Measurements from ENCODE around the gene UNC13B. TPM values are rescaled to one million over a fixed set of nuclear protein-coding genes. Genes with fewer than 3 reads are reported as not detected.
"Not testable (repeated sequence)": the region's sequence is repeated elsewhere in the genome, so short reads cannot be mapped to it uniquely, and the experiment has no call there.

The UNC13B gene
- total RNA-seq, 3 donors from 2014 or later: 1.6 to 2.8 (median 2.0) TPM

- no peaks in the 10 kb centered on the region for H3K36me3 Mint-ChIP-seq (ENCODE audit: insufficient read depth)
- H3K27me3 Mint-ChIP-seq (ENCODE audit: low read depth): no peaks in the 10 kb centered on the region
- no peak for ATAC-seq
- H3K4me3 Mint-ChIP-seq: no peak overlapping the region
- no peaks in the 10 kb centered on the region for H3K4me1 Mint-ChIP-seq (ENCODE audit: low read depth)
- H3K9me3 Mint-ChIP-seq: no peaks in the 10 kb centered on the region
- DNase-seq: no peak
These were observed 237.0 kb downstream of the UNC13B start for GRCh38 chr9:35398651-35399335.

- DNase-seq: no peak
- Mint-ChIP-seq H3K36me3 (ENCODE audit: insufficient read depth) (no peaks in the 10 kb centered on the region), H3K4me1 (ENCODE audit: low read depth) (no peaks in the 10 kb centered on the region), H3K9me3 (no peaks in the 10 kb centered on the region), H3K27me3 (ENCODE audit: low read depth) (peaks cover 17% of the 10 kb centered on the region), H3K4me3 (no peak overlapping the region)
- ATAC-seq: no peak
These were observed 243.1 kb downstream of the UNC13B start for GRCh38 chr9:35404865-35405264.

DNA sequence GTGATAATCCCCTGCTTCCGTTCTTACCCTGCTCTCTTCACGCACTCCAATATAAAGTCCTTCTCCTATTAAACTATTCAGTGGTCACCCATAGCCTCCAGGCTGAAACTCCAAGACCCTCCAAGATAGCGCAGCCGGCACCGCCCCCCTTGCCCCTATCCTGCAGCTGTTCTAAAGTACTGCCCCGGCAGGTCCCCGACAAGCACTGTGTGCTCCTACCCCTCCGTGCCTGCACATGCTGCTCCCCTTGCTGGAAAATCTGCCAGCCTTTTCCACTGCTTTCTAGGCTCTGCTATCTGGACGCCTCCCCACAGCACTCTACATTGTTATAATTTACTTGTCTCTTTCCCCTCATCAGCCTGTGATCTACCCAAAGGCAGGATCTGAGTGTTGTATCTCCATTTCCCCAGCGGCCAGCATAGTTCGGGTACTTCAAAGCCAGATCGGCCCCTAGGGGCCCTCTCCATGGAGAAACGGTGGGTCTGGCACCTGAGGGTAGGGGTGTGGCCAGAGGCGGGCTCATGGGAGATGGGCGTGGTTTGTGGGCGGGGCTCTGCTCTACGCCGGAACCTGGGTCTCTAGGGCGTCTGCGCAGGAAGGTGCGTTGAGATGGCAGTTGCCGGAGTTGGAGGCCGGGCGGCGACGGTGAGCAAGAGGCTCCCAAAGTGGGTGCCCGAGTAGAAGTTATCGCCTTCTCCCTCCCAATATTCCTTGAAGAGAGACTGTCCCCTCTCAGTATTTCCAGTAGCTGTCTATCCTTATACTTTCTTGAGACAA, 244.6 kb downstream of the UNC13B start:
- ATAC-seq (peak; percentile 65 to 74), DNase-seq (peak; percentile 19)
- peaks cover 17% of the 10 kb centered on the region for H3K27me3 Mint-ChIP-seq (ENCODE audit: low read depth)
- H3K36me3 Mint-ChIP-seq (ENCODE audit: insufficient read depth): no peaks in the 10 kb centered on the region
- no peak overlapping the region for H3K4me3 Mint-ChIP-seq
- H3K4me1 Mint-ChIP-seq (ENCODE audit: low read depth): no peaks in the 10 kb centered on the region
- no peaks in the 10 kb centered on the region for H3K9me3 Mint-ChIP-seq

- H3K36me3 Mint-ChIP-seq (ENCODE audit: insufficient read depth): no peaks in the 10 kb centered on the region
- no peaks in the 10 kb centered on the region for H3K4me1 Mint-ChIP-seq (ENCODE audit: low read depth)
- no peak overlapping the region for H3K4me3 Mint-ChIP-seq
- no peak for DNase-seq
- H3K9me3 Mint-ChIP-seq: no peaks in the 10 kb centered on the region
- H3K27me3 Mint-ChIP-seq (ENCODE audit: low read depth): peaks cover 24% of the 10 kb centered on the region
- no peak for ATAC-seq
These were observed 246.0 kb downstream of the UNC13B start for GRCh38 chr9:35407846-35408245.

DNA sequence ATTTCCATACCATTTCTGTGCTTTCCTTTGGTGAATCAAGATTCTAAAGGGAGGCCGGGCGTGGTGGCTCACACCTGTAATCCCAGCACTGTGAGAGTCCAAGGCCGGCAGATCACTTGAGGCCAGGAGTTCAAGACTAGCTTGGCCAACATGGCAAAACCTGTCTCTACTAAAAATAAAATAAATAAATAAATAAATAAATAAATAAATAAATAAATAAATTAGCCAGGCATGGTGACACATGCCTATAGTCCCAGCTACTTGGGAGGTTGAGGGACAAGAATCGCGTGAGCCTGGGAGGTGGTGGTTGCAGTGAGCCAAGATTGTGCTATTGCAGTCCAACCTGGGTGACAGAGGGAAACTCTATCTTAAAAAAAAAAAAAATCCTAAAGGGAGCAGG, 247.6 kb downstream of the UNC13B start:
- not testable (repeated sequence) for H3K4me1 Mint-ChIP-seq (ENCODE audit: low read depth); DNase-seq; H3K36me3 Mint-ChIP-seq (ENCODE audit: insufficient read depth); H3K4me3 Mint-ChIP-seq; ATAC-seq; H3K9me3 Mint-ChIP-seq
- H3K27me3 Mint-ChIP-seq (ENCODE audit: low read depth): peaks cover 32% of the 10 kb centered on the region

DNA sequence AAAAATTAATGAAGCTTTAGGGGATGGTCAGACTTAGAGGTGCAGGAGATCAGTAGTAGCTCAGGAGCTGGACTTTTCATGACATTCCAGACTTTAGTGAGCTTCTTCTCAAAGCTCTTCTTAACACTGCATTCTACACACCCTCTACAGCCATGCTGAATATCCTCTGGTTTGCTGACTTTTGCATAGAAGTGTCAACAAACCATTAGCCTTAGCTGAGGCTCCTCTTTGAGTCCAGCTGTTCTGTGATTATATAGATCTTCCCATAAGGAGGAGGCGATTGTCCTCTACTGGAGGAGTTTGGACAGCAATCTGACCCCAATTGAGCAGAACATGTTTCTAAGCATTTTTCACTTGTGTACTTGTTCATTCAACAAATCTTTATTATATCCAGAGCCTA, 253.1 kb downstream of the UNC13B start:
- Mint-ChIP-seq H3K9me3 (no peaks in the 10 kb centered on the region), H3K4me1 (ENCODE audit: low read depth) (no peaks in the 10 kb centered on the region), H3K4me3 (no peak overlapping the region), H3K36me3 (ENCODE audit: insufficient read depth) (no peaks in the 10 kb centered on the region), H3K27me3 (ENCODE audit: low read depth) (peaks cover 48% of the 10 kb centered on the region)
- ATAC-seq (no peak), DNase-seq (no peak)

DNA sequence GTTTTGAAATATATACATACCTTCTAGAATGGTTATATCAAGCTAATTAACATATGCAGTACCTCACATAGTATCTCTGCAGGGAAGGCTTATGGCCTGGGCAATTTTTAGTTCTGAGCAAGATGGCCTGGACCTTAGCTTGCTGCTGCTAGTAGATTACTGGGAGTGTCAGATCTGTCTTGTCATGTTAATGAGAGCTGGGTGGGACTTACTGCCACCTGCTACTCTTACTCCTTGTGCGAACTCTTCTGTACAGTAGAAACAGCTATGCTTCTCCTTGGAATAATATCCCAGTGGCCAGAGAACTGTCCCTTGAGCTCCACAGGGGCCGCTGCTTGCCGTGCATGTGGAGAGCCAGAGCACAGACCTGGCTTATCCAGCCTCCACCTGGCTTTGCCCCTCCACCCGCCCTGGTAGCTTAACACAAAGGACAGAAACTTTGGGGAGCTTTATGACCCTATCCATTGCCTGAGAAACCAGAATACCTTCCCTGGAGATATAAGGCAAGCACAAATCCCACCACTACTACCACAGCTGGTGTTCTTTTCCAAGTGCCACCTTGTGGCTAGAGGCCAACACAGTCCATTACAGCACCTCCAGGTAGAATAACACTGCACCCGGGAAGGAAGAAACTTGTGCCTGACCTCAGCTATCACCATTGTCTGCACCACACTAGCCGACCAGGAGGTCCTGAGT, 253.7 kb downstream of the UNC13B start:
- no peak for ATAC-seq
- no peak for DNase-seq
- Mint-ChIP-seq H3K4me3 (no peak overlapping the region), H3K9me3 (no peaks in the 10 kb centered on the region), H3K27me3 (ENCODE audit: low read depth) (peaks cover 53% of the 10 kb centered on the region), H3K36me3 (ENCODE audit: insufficient read depth) (no peaks in the 10 kb centered on the region), H3K4me1 (ENCODE audit: low read depth) (no peaks in the 10 kb centered on the region)

GRCh38 chr9:35416098-35416427, 254.3 kb downstream of the UNC13B start:
- Mint-ChIP-seq H3K36me3 (ENCODE audit: insufficient read depth) (no peaks in the 10 kb centered on the region), H3K4me1 (ENCODE audit: low read depth) (no peaks in the 10 kb centered on the region), H3K4me3 (no peak overlapping the region), H3K9me3 (no peaks in the 10 kb centered on the region), H3K27me3 (ENCODE audit: low read depth) (peaks cover 53% of the 10 kb centered on the region)
- ATAC-seq (no peak), DNase-seq (no peak)

DNA sequence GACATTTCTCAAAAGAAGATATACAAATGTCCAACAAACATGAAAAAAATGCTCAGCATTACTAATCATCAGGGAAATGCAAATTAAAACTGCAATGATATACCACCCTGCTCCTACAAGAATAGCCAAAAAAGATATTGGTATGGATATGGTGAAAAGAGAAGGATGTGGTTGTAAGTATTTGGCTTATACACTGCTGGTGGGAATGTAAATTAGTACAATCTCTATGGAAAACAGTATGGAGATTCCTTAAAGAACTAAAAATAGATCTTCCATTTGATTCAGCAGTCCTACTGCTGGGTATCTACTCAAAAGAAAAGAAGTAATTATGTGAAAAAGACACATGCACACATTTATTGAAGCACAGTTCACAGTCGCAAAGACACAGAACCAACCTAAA, 260.5 kb downstream of the UNC13B start:
- Mint-ChIP-seq H3K9me3 (no peaks in the 10 kb centered on the region), H3K27me3 (ENCODE audit: low read depth) (peaks cover 34% of the 10 kb centered on the region), H3K36me3 (ENCODE audit: insufficient read depth) (no peaks in the 10 kb centered on the region), H3K4me1 (ENCODE audit: low read depth) (no peaks in the 10 kb centered on the region), H3K4me3 (no peak overlapping the region)
- no peak for DNase-seq
- no peak for ATAC-seq

- no peak for ATAC-seq
- DNase-seq: no peak
- no peaks in the 10 kb centered on the region for H3K4me1 Mint-ChIP-seq (ENCODE audit: low read depth)
- no peaks in the 10 kb centered on the region for H3K9me3 Mint-ChIP-seq
- no peak overlapping the region for H3K4me3 Mint-ChIP-seq
- H3K27me3 Mint-ChIP-seq (ENCODE audit: low read depth): peaks cover 33% of the 10 kb centered on the region
- no peaks in the 10 kb centered on the region for H3K36me3 Mint-ChIP-seq (ENCODE audit: insufficient read depth)
These were observed 260.9 kb downstream of the UNC13B start for GRCh38 chr9:35422753-35423152.

DNA sequence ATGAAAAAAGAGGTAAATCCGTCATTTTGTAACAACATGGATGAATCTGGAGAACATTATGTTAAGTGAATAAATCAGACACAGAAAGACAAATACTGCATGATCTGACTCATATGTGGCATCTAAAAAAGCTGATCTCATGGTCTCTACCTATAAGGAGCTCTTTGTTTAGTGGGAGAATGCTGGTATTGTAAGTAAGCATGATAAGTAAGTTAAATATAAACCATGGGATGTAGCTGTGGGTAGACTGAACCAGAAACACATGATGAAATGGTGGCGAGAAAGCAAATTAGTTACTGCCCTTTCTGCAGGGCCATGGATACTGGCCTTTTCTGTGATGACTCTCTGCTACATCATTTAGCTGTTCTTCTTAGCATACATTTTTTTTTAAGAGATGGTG, 261.7 kb downstream of the UNC13B start:
- peaks cover 6% of the 10 kb centered on the region for H3K9me3 Mint-ChIP-seq
- H3K4me1 Mint-ChIP-seq (ENCODE audit: low read depth): no peaks in the 10 kb centered on the region
- H3K27me3 Mint-ChIP-seq (ENCODE audit: low read depth): peaks cover 37% of the 10 kb centered on the region
- no peaks in the 10 kb centered on the region for H3K36me3 Mint-ChIP-seq (ENCODE audit: insufficient read depth)
- H3K4me3 Mint-ChIP-seq: no peak overlapping the region
- no peak for ATAC-seq
- DNase-seq: no peak

GRCh38 chr9:35424356-35425352, 262.8 kb downstream of the UNC13B start:
- ATAC-seq (no peak), DNase-seq (no peak)
- peaks cover 14% of the 10 kb centered on the region for H3K9me3 Mint-ChIP-seq
- H3K4me1 Mint-ChIP-seq (ENCODE audit: low read depth): no peaks in the 10 kb centered on the region
- H3K36me3 Mint-ChIP-seq (ENCODE audit: insufficient read depth): no peaks in the 10 kb centered on the region
- peaks cover 37% of the 10 kb centered on the region for H3K27me3 Mint-ChIP-seq (ENCODE audit: low read depth)
- no peak overlapping the region for H3K4me3 Mint-ChIP-seq

DNA sequence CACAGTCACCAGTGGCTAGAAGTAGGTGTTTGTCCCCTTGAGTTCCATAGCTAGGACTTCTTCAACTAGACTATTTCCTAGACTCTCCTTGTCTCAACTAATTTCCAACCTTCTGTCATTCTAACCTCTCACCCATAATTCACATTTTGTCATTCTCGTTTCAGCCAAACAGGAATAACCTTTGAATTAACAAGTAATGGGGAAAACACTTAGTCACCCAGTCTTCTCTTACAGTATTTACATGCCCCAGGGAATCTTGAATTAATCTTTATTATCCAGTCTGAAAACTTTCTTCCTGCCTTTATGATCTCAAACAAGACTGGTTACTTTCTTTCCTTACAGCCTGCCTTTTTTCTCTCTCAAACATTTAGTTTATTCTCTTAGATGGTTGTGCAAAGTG, 264.8 kb downstream of the UNC13B start:
- DNase-seq: no peak
- no peak overlapping the region for H3K4me3 Mint-ChIP-seq
- H3K27me3 Mint-ChIP-seq (ENCODE audit: low read depth): peaks cover 32% of the 10 kb centered on the region
- no peaks in the 10 kb centered on the region for H3K36me3 Mint-ChIP-seq (ENCODE audit: insufficient read depth)
- H3K9me3 Mint-ChIP-seq: peaks cover 14% of the 10 kb centered on the region
- no peaks in the 10 kb centered on the region for H3K4me1 Mint-ChIP-seq (ENCODE audit: low read depth)
- no peak for ATAC-seq

DNA sequence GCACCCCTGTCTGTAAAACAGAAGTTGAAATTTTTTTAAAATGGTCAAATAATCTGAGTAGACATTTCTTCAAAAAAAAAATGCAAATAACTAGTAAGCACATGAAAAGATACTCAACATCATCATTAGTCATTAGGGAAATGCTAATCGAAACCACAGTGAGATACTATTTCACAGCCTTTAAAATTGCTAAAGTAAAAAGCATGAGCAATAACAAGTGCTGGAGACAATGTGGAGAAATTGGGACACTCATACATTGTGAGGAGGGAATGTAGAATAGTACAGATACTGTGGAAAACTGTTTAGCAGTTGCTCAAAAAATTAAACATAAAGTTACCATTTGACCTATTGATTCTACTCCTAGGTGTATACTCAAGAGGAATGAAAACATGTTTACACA, 269.7 kb downstream of the UNC13B start:
- ATAC-seq: no peak
- DNase-seq: no peak
- H3K36me3 Mint-ChIP-seq (ENCODE audit: insufficient read depth): no peaks in the 10 kb centered on the region
- H3K9me3 Mint-ChIP-seq: peaks cover 14% of the 10 kb centered on the region
- H3K4me3 Mint-ChIP-seq: no peak overlapping the region
- peaks cover 34% of the 10 kb centered on the region for H3K27me3 Mint-ChIP-seq (ENCODE audit: low read depth)
- H3K4me1 Mint-ChIP-seq (ENCODE audit: low read depth): no peaks in the 10 kb centered on the region

Data from activated T-cell treated with anti-CD3 and anti-CD28 coated beads, Interleukin-2, amount 50 U/mL, for 4 hours (primary cell).